HEK293 (cell line): ENCODE measurements around the gene RABIF.

ENCODE experiments used
- BCL11A ChIP-seq: fragments of 450-650 bp; formaldehyde crosslinking; IDR thresholded peaks from 2 replicates; pipeline ENCODE4 v1.5.1; 2016; ENCODE audit warnings: low read depth, missing biosample characterization, missing genetic modification characterization
- GLI2 ChIP-seq: fragments of 450-650 bp; formaldehyde crosslinking; IDR thresholded peaks from 2 replicates; pipeline ENCODE4; 2017; ENCODE audit warnings: missing biosample characterization, missing genetic modification characterization, low read depth, borderline replicate concordance
- GLIS1 ChIP-seq: fragments of 450-650 bp; formaldehyde crosslinking; IDR thresholded peaks from 2 replicates; pipeline ENCODE4 v1.5.1; 2016; ENCODE audit warnings: missing biosample characterization, missing genetic modification characterization
- PATZ1 ChIP-seq: fragments of 450-650 bp; formaldehyde crosslinking; IDR thresholded peaks from 2 replicates; pipeline ENCODE4 v1.5.1; 2016; ENCODE audit warnings: missing biosample characterization, missing genetic modification characterization
- RBAK ChIP-seq: fragments of 450-650 bp; formaldehyde crosslinking; IDR thresholded peaks from 2 replicates; pipeline ENCODE4 v1.5.1; 2016; ENCODE audit warnings: missing biosample characterization, missing genetic modification characterization
- REPIN1 ChIP-seq: fragments of 450-650 bp; formaldehyde crosslinking; IDR thresholded peaks from 2 replicates; pipeline ENCODE4 v1.5.1; 2017; ENCODE audit warnings: missing biosample characterization, missing genetic modification characterization, low read depth
- SALL2 ChIP-seq: fragments of 450-650 bp; formaldehyde crosslinking; IDR thresholded peaks from 2 replicates; pipeline ENCODE4 v1.5.0; 2017; ENCODE audit warnings: missing biosample characterization, mild to moderate bottlenecking, missing genetic modification characterization, borderline replicate concordance
- ZBTB17 ChIP-seq: fragments of 450-650 bp; formaldehyde crosslinking; IDR thresholded peaks from 2 replicates; pipeline ENCODE4 v1.5.1; 2016; ENCODE audit warnings: missing biosample characterization, missing genetic modification characterization
- ZBTB20 ChIP-seq: fragments of 450-650 bp; formaldehyde crosslinking; IDR thresholded peaks from 2 replicates; pipeline ENCODE4 v1.5.1; 2016; ENCODE audit warnings: missing biosample characterization, missing genetic modification characterization
- ZBTB48 ChIP-seq: fragments of 450-650 bp; formaldehyde crosslinking; IDR thresholded peaks from 2 replicates; pipeline ENCODE4 v1.5.1; 2016; ENCODE audit warnings: missing biosample characterization, missing genetic modification characterization
- ZNF146 ChIP-seq: fragments of 450-650 bp; formaldehyde crosslinking; IDR thresholded peaks from 2 replicates; pipeline ENCODE4 v1.5.1; 2016; ENCODE audit warnings: missing biosample characterization, missing genetic modification characterization
- ZNF169 ChIP-seq: fragments of 450-650 bp; formaldehyde crosslinking; IDR thresholded peaks from 2 replicates; pipeline ENCODE4 v1.5.1; 2016; ENCODE audit warnings: missing biosample characterization, missing genetic modification characterization
- ZNF175 ChIP-seq: fragments of 450-650 bp; formaldehyde crosslinking; IDR thresholded peaks from 2 replicates; pipeline ENCODE4 v1.5.1; 2016; ENCODE audit warnings: missing biosample characterization, missing genetic modification characterization
- ZNF184 ChIP-seq: fragments of 450-650 bp; IDR thresholded peaks from 2 replicates; pipeline ENCODE4 v1.5.1; 2018; ENCODE audit warnings: missing biosample characterization, mild to moderate bottlenecking, missing genetic modification characterization
- ZNF221 ChIP-seq: fragments of 450-650 bp; formaldehyde crosslinking; IDR thresholded peaks from 2 replicates; pipeline ENCODE4 v1.5.1; 2017; ENCODE audit warnings: missing biosample characterization, missing genetic modification characterization, borderline replicate concordance
- ZNF292 ChIP-seq: fragments of 450-650 bp; formaldehyde crosslinking; IDR thresholded peaks from 2 replicates; pipeline ENCODE4 v1.5.1; 2016; ENCODE audit warnings: low read depth, missing biosample characterization, missing genetic modification characterization, borderline replicate concordance
- ZNF324 ChIP-seq: fragments of 450-650 bp; formaldehyde crosslinking; IDR thresholded peaks from 2 replicates; pipeline ENCODE4 v1.5.1; 2016; ENCODE audit warnings: missing biosample characterization, missing genetic modification characterization
- ZNF335 ChIP-seq: fragments of 450-650 bp; formaldehyde crosslinking; conservative IDR thresholded peaks from 2 replicates; pipeline ENCODE4 v1.5.1; 2016; ENCODE audit warnings: missing biosample characterization, missing genetic modification characterization
- ZNF366 ChIP-seq: fragments of 450-650 bp; formaldehyde crosslinking; conservative IDR thresholded peaks from 2 replicates; pipeline ENCODE4 v1.5.1; 2016; ENCODE audit warnings: missing biosample characterization, missing genetic modification characterization
- ZNF48 ChIP-seq: fragments of 450-650 bp; formaldehyde crosslinking; IDR thresholded peaks from 2 replicates; pipeline ENCODE4 v1.5.1; 2016; ENCODE audit warnings: missing biosample characterization, missing genetic modification characterization
- ZNF501 ChIP-seq: fragments of 450-650 bp; formaldehyde crosslinking; IDR thresholded peaks from 2 replicates; pipeline ENCODE4 v1.5.1; 2016; ENCODE audit warnings: missing biosample characterization, missing genetic modification characterization
- ZNF510 ChIP-seq: fragments of 450-650 bp; formaldehyde crosslinking; IDR thresholded peaks from 2 replicates; pipeline ENCODE4 v1.5.1; 2018; ENCODE audit warnings: mild to moderate bottlenecking, missing genetic modification characterization, missing biosample characterization; ENCODE audit not compliant: insufficient replicate concordance
- ZNF629 ChIP-seq: fragments of 450-650 bp; formaldehyde crosslinking; IDR thresholded peaks from 2 replicates; pipeline ENCODE4 v1.5.1; 2017; ENCODE audit warnings: missing biosample characterization, missing genetic modification characterization
- ZNF701 ChIP-seq: fragments of 450-650 bp; formaldehyde crosslinking; IDR thresholded peaks from 2 replicates; pipeline ENCODE4 v1.5.1; 2016; ENCODE audit warnings: missing biosample characterization, missing genetic modification characterization
- ZNF791 ChIP-seq: fragments of 450-650 bp; formaldehyde crosslinking; IDR thresholded peaks from 2 replicates; pipeline ENCODE4 v1.5.1; 2016; ENCODE audit warnings: missing biosample characterization, missing genetic modification characterization
- ZNF843 ChIP-seq: fragments of 450-650 bp; formaldehyde crosslinking; IDR thresholded peaks from 2 replicates; pipeline ENCODE4 v1.5.1; 2016; ENCODE audit warnings: missing biosample characterization, missing genetic modification characterization
- ZSCAN5A ChIP-seq: fragments of 450-650 bp; formaldehyde crosslinking; IDR thresholded peaks from 2 replicates; pipeline ENCODE4 v1.5.1; 2016; ENCODE audit warnings: missing biosample characterization, missing genetic modification characterization
- TF ChIP-seq, protein P1 (sequence below): fragments of 450-650 bp; formaldehyde crosslinking; IDR thresholded peaks from 2 replicates; pipeline ENCODE4 v1.5.1; 2016; ENCODE audit warnings: missing biosample characterization, missing genetic modification characterization
- TF ChIP-seq, protein P2 (sequence below): fragments of 450-650 bp; formaldehyde crosslinking; IDR thresholded peaks from 2 replicates; pipeline ENCODE4 v1.5.1; 2016; ENCODE audit warnings: missing biosample characterization, missing genetic modification characterization
- TF ChIP-seq, protein P3 (sequence below): fragments of 450-650 bp; formaldehyde crosslinking; IDR thresholded peaks from 2 replicates; pipeline ENCODE4 v1.5.1; 2016; ENCODE audit warnings: missing biosample characterization, missing genetic modification characterization, low read depth
- TF ChIP-seq, protein P4 (sequence below): fragments of 450-650 bp; formaldehyde crosslinking; IDR thresholded peaks from 2 replicates; pipeline ENCODE4 v1.5.1; 2016; ENCODE audit warnings: missing biosample characterization, missing genetic modification characterization

RABIF gene

GRCh38 chr1:202861420-202862132 is 27.4 kb downstream of the RABIF start (continued):
- TF ChIP-seq, protein P1, sequence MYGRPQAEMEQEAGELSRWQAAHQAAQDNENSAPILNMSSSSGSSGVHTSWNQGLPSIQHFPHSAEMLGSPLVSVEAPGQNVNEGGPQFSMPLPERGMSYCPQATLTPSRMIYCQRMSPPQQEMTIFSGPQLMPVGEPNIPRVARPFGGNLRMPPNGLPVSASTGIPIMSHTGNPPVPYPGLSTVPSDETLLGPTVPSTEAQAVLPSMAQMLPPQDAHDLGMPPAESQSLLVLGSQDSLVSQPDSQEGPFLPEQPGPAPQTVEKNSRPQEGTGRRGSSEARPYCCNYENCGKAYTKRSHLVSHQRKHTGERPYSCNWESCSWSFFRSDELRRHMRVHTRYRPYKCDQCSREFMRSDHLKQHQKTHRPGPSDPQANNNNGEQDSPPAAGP: no peak
- TF ChIP-seq RBAK (tag by site-specific recombination): no peak
- TF ChIP-seq, protein P2, sequence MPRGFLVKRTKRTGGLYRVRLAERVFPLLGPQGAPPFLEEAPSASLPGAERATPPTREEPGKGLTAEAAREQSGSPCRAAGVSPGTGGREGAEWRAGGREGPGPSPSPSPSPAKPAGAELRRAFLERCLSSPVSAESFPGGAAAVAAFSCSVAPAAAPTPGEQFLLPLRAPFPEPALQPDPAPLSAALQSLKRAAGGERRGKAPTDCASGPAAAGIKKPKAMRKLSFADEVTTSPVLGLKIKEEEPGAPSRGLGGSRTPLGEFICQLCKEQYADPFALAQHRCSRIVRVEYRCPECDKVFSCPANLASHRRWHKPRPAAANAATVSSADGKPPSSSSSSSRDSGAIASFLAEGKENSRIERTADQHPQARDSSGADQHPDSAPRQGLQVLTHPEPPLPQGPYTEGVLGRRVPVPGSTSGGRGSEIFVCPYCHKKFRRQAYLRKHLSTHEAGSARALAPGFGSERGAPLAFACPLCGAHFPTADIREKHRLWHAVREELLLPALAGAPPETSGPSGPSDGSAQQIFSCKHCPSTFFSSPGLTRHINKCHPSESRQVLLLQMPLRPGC (tag by site-specific recombination): no peak
- TF ChIP-seq BCL11A (tag by site-specific recombination): peak; percentile 34; the same call in 1 of the 2 replicates
- no peak for TF ChIP-seq ZNF175 (tag by site-specific recombination)
- no peak for TF ChIP-seq ZNF184 (tag by site-specific recombination)
- TF ChIP-seq ZNF169 (tag by site-specific recombination): no peak
- no peak for TF ChIP-seq ZNF221
- no peak for TF ChIP-seq ZNF701 (tag by site-specific recombination)
- TF ChIP-seq ZNF791 (tag by site-specific recombination): no peak
- peak; percentile 90 for TF ChIP-seq ZBTB17 (tag by site-specific recombination)
- TF ChIP-seq ZNF48: no peak
- TF ChIP-seq ZNF501 (tag by site-specific recombination): 0 out of 2 replicates have a peak, but pooled peaks have one; percentile 18
- TF ChIP-seq ZNF510: no peak
- peak; percentile 70 for TF ChIP-seq ZNF335
- 0 out of 2 replicates have a peak, but pooled peaks have one; percentile 2 for TF ChIP-seq ZNF324 (tag by site-specific recombination)
- no peak for TF ChIP-seq ZSCAN5A (tag by site-specific recombination)
- TF ChIP-seq ZNF843: 0 out of 2 replicates have a peak, but pooled peaks have one; percentile 10
- no peak for TF ChIP-seq ZNF292 (tag by site-specific recombination)
- no peak for TF ChIP-seq SALL2
- TF ChIP-seq ZBTB48: no peak
- TF ChIP-seq ZNF629 (tag by site-specific recombination): no peak
- TF ChIP-seq PATZ1 (tag by site-specific recombination): peak; percentile 56
- no peak for TF ChIP-seq REPIN1 (tag by site-specific recombination)
- no peak for TF ChIP-seq GLI2 (tag by site-specific recombination)
- TF ChIP-seq, protein P3, sequence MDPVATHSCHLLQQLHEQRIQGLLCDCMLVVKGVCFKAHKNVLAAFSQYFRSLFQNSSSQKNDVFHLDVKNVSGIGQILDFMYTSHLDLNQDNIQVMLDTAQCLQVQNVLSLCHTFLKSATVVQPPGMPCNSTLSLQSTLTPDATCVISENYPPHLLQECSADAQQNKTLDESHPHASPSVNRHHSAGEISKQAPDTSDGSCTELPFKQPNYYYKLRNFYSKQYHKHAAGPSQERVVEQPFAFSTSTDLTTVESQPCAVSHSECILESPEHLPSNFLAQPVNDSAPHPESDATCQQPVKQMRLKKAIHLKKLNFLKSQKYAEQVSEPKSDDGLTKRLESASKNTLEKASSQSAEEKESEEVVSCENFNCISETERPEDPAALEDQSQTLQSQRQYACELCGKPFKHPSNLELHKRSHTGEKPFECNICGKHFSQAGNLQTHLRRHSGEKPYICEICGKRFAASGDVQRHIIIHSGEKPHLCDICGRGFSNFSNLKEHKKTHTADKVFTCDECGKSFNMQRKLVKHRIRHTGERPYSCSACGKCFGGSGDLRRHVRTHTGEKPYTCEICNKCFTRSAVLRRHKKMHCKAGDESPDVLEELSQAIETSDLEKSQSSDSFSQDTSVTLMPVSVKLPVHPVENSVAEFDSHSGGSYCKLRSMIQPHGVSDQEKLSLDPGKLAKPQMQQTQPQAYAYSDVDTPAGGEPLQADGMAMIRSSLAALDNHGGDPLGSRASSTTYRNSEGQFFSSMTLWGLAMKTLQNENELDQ (tag by site-specific recombination): no peak
- TF ChIP-seq ZNF146 (tag by site-specific recombination): no peak
- no peak for TF ChIP-seq ZNF366 (tag by site-specific recombination)
- no peak for TF ChIP-seq ZBTB20 (tag by site-specific recombination)
- TF ChIP-seq GLIS1: no peak
- TF ChIP-seq, protein P4, sequence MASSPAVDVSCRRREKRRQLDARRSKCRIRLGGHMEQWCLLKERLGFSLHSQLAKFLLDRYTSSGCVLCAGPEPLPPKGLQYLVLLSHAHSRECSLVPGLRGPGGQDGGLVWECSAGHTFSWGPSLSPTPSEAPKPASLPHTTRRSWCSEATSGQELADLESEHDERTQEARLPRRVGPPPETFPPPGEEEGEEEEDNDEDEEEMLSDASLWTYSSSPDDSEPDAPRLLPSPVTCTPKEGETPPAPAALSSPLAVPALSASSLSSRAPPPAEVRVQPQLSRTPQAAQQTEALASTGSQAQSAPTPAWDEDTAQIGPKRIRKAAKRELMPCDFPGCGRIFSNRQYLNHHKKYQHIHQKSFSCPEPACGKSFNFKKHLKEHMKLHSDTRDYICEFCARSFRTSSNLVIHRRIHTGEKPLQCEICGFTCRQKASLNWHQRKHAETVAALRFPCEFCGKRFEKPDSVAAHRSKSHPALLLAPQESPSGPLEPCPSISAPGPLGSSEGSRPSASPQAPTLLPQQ (tag by site-specific recombination): no peak
